HepG2 (cell line): ENCODE data around the gene UBAC1. TPM values are rescaled to one million over a fixed set of nuclear protein-coding genes. Genes with fewer than 3 reads are reported as not detected.

Source experiments
- ATAC-seq: fragments of 200-7000 bp; cut with Tn5 transposase; 3 replicates; pipeline ENCODE4 v1.9.1; 2020; ENCODE audit warnings: mild to moderate bottlenecking, moderate library complexity
- BruUV-seq: library from RNA; stranded (reverse); fragments of 400-500 nt; replicated peaks from 2 replicates; lab custom pipeline; 2021; lab: Mats Ljungman, UMichigan
- CTCF ChIA-PET: fragments of 300-600 bp; formaldehyde crosslinking; extraction: SDS; loops from one replicate; lab custom pipeline; 2021; ENCODE audit warnings: low total read pairs, inconsistent platforms, low intra/inter-chr PET ratio; lab: Yijun Ruan, JAX
- POLR2A ChIA-PET: fragments of 350-600 bp; sonication (Branson Sonifier 250); formaldehyde crosslinking; loops from one replicate; lab custom pipeline; 2020; ENCODE audit warnings: antibody characterized with exemption, inconsistent platforms; lab: Yijun Ruan, JAX
- DNase-seq: peaks from one replicate; pipeline ENCODE4 v3.0.0-alpha.2; 2015; ENCODE audit warnings: low spot score
- FAIRE-seq: peaks from 3 replicates; lab custom pipeline; 2011; peaks lifted over from hg19 to GRCh38; lab: Jason Lieb, UNC
- H2AFZ ChIP-seq: one replicate; pipeline ENCODE4 v1.6.1; 2011; ENCODE audit warnings: low read length, inconsistent platforms
- H3K27ac ChIP-seq: fragments of 300-600 bp; 3 replicates; pipeline ENCODE4 v1.8.0; 2011; ENCODE audit warnings: mixed run types, mild to moderate bottlenecking, mixed read lengths, low read length, inconsistent platforms; ENCODE audit not compliant: insufficient read depth; ENCODE audit errors: extremely low read length
- H3K27me3 ChIP-seq, 2 experiments: fragments of 200-600 bp in 1 of 2; 2 replicates in 1 of 2; 3 replicates in 1 of 2; pipeline versions ENCODE4 v1.6.0 to v1.8.0; 2011; ENCODE audit warnings: low read length in 2 of 2, mild to moderate bottlenecking in 2 of 2, moderate library complexity in 2 of 2, inconsistent platforms in 1 of 2; ENCODE audit not compliant: insufficient read depth in 2 of 2, control insufficient read depth in 1 of 2
- H3K36me3 ChIP-seq, 2 experiments: fragments of 200-600 bp in 1 of 2; replicated peaks in 1 of 2; 2 replicates in 1 of 2; 3 replicates in 1 of 2; pipeline versions ENCODE4 v1.5.1 to v1.8.0; 2011; ENCODE audit warnings: low read length in 2 of 2, inconsistent platforms in 1 of 2; ENCODE audit not compliant: insufficient read depth in 2 of 2, control insufficient read depth in 1 of 2
- H3K4me1 ChIP-seq: 2 replicates; pipeline ENCODE4 v1.5.1; 2012; ENCODE audit warnings: low read length, inconsistent platforms; ENCODE audit not compliant: insufficient read depth
- H3K4me2 ChIP-seq: 2 replicates; pipeline ENCODE4 v1.6.0; 2011; ENCODE audit warnings: low read depth, low read length, inconsistent platforms
- H3K4me3 ChIP-seq, 3 experiments: fragments of 200-600 bp in 1 of 3; sonication (generic), shearing (Covaris generic) in 1 of 3; replicated peaks in 1 of 3; 2 replicates each; pipeline ENCODE4 v1.5.1; 2011 to 2016; ENCODE audit warnings: low read length in 3 of 3, inconsistent platforms in 2 of 3, low read depth in 2 of 3, mild to moderate bottlenecking in 2 of 3, control low read depth in 1 of 3, mixed read lengths in 1 of 3; ENCODE audit not compliant: insufficient read depth in 1 of 3
- H3K79me2 ChIP-seq: one replicate; pipeline ENCODE4 v1.6.1; 2011; ENCODE audit warnings: low read length, inconsistent platforms; ENCODE audit not compliant: insufficient read depth
- H3K9ac ChIP-seq: 2 replicates; pipeline ENCODE4 v1.6.0; 2011; ENCODE audit warnings: mild to moderate bottlenecking, low read depth, low read length, inconsistent platforms; ENCODE audit not compliant: insufficient read depth
- H3K9me3 ChIP-seq: 2 replicates; pipeline ENCODE4 v1.5.1; 2012; ENCODE audit warnings: mild to moderate bottlenecking, low read length
- H4K20me1 ChIP-seq: 2 replicates; pipeline ENCODE4 v1.6.0; 2011; ENCODE audit warnings: inconsistent platforms, mild to moderate bottlenecking, low read length, moderate library complexity; ENCODE audit not compliant: insufficient read depth
- FOXA1 ChIP-seq, 2 experiments: fragments of 450-650 bp in 1 of 2; sonication (generic) in 1 of 2; formaldehyde crosslinking in 1 of 2; IDR thresholded peaks; 2 replicates each; pipeline versions ENCODE4 v1.4.0 to v1.6.1; 2016 to 2020; ENCODE audit warnings: missing genetic modification reagents in 1 of 2
- HOXA7 ChIP-seq: sonication (generic); formaldehyde crosslinking; IDR thresholded peaks from 2 replicates; pipeline ENCODE4 v1.8.1; 2022; ENCODE audit warnings: mild to moderate bottlenecking, missing genetic modification reagents, moderate library complexity
- MZF1 ChIP-seq: sonication (generic); formaldehyde crosslinking; IDR thresholded peaks from 2 replicates; pipeline ENCODE4 v1.8.1; 2023; ENCODE audit warnings: mild to moderate bottlenecking, missing genetic modification reagents, borderline replicate concordance
- RAD51 ChIP-seq: fragments of 450-650 bp; IDR thresholded peaks from 2 replicates; pipeline ENCODE4 v1.6.1; 2016; ENCODE audit warnings: borderline replicate concordance
- RBAK ChIP-seq: sonication (generic); formaldehyde crosslinking; IDR thresholded peaks from 2 replicates; pipeline ENCODE4 v1.5.1; 2020; ENCODE audit warnings: mild to moderate bottlenecking, missing genetic modification reagents
- SP5 ChIP-seq: IDR thresholded peaks from 2 replicates; pipeline ENCODE4 v1.6.1; 2016; ENCODE audit warnings: low read depth, borderline replicate concordance
- TBP ChIP-seq: sonication (generic); formaldehyde crosslinking; IDR thresholded peaks from 2 replicates; pipeline ENCODE4 v1.5.0; 2020; ENCODE audit warnings: missing genetic modification reagents
- TOPORS ChIP-seq: sonication (generic); formaldehyde crosslinking; IDR thresholded peaks from 2 replicates; pipeline ENCODE4 v1.8.0; 2023; ENCODE audit warnings: mild to moderate bottlenecking, missing genetic modification reagents
- ZFP1 ChIP-seq: IDR thresholded peaks from 2 replicates; pipeline ENCODE4 v1.6.1; 2016
- ZNF138 ChIP-seq: sonication (generic); formaldehyde crosslinking; IDR thresholded peaks from 2 replicates; pipeline ENCODE4 v1.5.0; 2020; ENCODE audit warnings: mild to moderate bottlenecking, low read depth, missing genetic modification reagents
- ZNF232 ChIP-seq: sonication (generic); formaldehyde crosslinking; IDR thresholded peaks from 2 replicates; pipeline ENCODE4 v1.4.0; 2020; ENCODE audit warnings: missing genetic modification reagents, borderline replicate concordance
- ZNF713 ChIP-seq: sonication (generic); formaldehyde crosslinking; IDR thresholded peaks from 2 replicates; pipeline ENCODE4 v1.4.0; 2020; ENCODE audit warnings: mild to moderate bottlenecking, missing genetic modification reagents
- ZNF775 ChIP-seq: sonication (generic); formaldehyde crosslinking; IDR thresholded peaks from 2 replicates; pipeline ENCODE4 v1.4.0; 2020; ENCODE audit warnings: missing genetic modification reagents, mild to moderate bottlenecking, moderate library complexity, borderline replicate concordance
- ZSCAN22 ChIP-seq: sonication (generic); formaldehyde crosslinking; IDR thresholded peaks from 2 replicates; pipeline ENCODE4 v1.4.0; 2020; ENCODE audit warnings: mild to moderate bottlenecking, missing genetic modification reagents
- WGBS: methylation state at CpG from one replicate; pipeline ENCODE4 v1.1.6; 2017; ENCODE audit warnings: low lambda C conversion rate; 5-methylcytosine and 5-hydroxymethylcytosine counted together
- in situ Hi-C: cut with HindIII; loops from 2 replicates; pipeline ENCODE4 v1.10.0; 2017; ENCODE audit warnings: low pct_unique_long_range_greater_than_20kb; ENCODE audit not compliant: extremely low pct_ligation_motif_present
- intact Hi-C: fragments of 100-400 bp; cut with micrococcal nuclease; formaldehyde crosslinking; loops from one replicate; pipeline ENCODE4 v1.10.0; 2022; ENCODE audit not compliant: unreplicated experiment
- polyA plus RNA-seq, 8 experiments: library from polyadenylated mRNA; depleted of rRNA in 3 of 8; stranded (reverse) in 7 of 8; unstranded in 1 of 8; fragments of >200 nt; fragmentation: Illumina TruSeq in 4 of 8; extraction: Trizol in 4 of 8; gene quantifications; 2 replicates each; pipeline versions ENCODE4 v1.2.1 to v1.2.3, GENCODE V29; 2011 to 2016; ENCODE audit warnings: low read depth in 4 of 8, missing spikeins in 1 of 8, mixed read lengths in 1 of 8; ENCODE audit not compliant: insufficient read depth in 1 of 8
- total RNA-seq, 5 experiments: library from RNA; depleted of rRNA; stranded (reverse); fragments of >200 nt; fragmentation: Illumina TruSeq; extraction: Trizol; gene quantifications; 2 replicates each; pipeline ENCODE4 v1.2.3, GENCODE V29; 2016; ENCODE audit warnings: low read depth in 1 of 5
- TF ChIP-seq, protein P1 (sequence below): sonication (generic); IDR thresholded peaks from 2 replicates; pipeline ENCODE4 v1.6.1; 2016; ENCODE audit warnings: low read depth, borderline replicate concordance
- TF ChIP-seq, protein P2 (sequence below): sonication (generic); formaldehyde crosslinking; IDR thresholded peaks from 2 replicates; pipeline ENCODE4 v1.4.0; 2020; ENCODE audit warnings: missing genetic modification reagents

Gene UBAC1
- total and polyA plus RNA-seq, 2 of the 13 experiments (the other 11 are each of a cell fraction or from before 2014, with no cell fraction given), result 32.2 to 34.1 TPM

DNA sequence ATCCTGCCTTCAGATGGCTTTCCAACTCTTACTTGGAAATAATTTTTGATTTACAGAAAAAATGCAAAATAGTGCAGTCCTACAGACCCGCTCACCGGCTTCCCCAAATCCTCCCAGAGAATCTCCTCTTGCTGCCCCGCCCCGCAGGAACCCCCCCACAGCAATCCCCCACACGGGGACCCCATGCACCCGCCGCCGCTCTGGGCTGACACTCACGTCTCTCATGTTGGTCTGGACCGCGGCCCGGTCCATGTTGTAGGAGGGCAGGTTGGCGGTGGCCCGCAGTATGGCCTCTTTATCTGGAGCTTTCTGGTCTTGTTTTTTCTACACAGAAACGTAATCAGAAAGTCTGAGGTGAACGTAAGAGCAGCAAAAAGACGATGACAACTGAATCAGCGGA is 13.6 kb downstream of the UBAC1 start:
- ChIA-PET CTCF (no interaction called here), POLR2A (no interaction called here)
- H3K27ac ChIP-seq, result no peak overlapping the region
- FAIRE-seq, result no peak
- no peaks in the 10 kb centered on the region for H3K27me3 ChIP-seq
- H3K9me3 ChIP-seq, result no peaks in the 10 kb centered on the region
- no peak overlapping the region for H3K4me3 ChIP-seq
- intact Hi-C loops, result no loop called here
- no peak overlapping the region for H3K9ac ChIP-seq
- in situ Hi-C loops, result no loop called here
- 96% methylated on average over 18 of the region's 18 CpGs for WGBS
- no peak overlapping the region for H2AFZ ChIP-seq
- BruUV-seq, result no TSS peak
- H3K36me3 ChIP-seq, result peaks cover 18 to 62% of the 10 kb centered on the region in 2 experiments
- H3K79me2 ChIP-seq, result no peaks in the 10 kb centered on the region
- TF ChIP-seq, protein P1, sequence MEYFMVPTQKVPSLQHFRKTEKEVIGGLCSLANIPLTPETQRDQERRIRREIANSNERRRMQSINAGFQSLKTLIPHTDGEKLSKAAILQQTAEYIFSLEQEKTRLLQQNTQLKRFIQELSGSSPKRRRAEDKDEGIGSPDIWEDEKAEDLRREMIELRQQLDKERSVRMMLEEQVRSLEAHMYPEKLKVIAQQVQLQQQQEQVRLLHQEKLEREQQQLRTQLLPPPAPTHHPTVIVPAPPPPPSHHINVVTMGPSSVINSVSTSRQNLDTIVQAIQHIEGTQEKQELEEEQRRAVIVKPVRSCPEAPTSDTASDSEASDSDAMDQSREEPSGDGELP, result no peak
- no peak for TF ChIP-seq HOXA7
- no peak for TF ChIP-seq ZNF775 (CRISPR knock-in tag)
- TF ChIP-seq ZFP1 (CRISPR knock-in tag), result no peak
- TF ChIP-seq SP5 (CRISPR knock-in tag), result no peak
- no peak for TF ChIP-seq MZF1
- no peak for TF ChIP-seq ZNF713 (CRISPR knock-in tag)
- no peak for TF ChIP-seq RAD51
- no peak for TF ChIP-seq TOPORS (CRISPR knock-in tag)
- TF ChIP-seq, protein P2, sequence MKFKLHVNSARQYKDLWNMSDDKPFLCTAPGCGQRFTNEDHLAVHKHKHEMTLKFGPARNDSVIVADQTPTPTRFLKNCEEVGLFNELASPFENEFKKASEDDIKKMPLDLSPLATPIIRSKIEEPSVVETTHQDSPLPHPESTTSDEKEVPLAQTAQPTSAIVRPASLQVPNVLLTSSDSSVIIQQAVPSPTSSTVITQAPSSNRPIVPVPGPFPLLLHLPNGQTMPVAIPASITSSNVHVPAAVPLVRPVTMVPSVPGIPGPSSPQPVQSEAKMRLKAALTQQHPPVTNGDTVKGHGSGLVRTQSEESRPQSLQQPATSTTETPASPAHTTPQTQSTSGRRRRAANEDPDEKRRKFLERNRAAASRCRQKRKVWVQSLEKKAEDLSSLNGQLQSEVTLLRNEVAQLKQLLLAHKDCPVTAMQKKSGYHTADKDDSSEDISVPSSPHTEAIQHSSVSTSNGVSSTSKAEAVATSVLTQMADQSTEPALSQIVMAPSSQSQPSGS (CRISPR knock-in tag), result no peak
- TF ChIP-seq ZNF138, result no peak
- TF ChIP-seq RBAK (CRISPR knock-in tag), result no peak
- TF ChIP-seq TBP, result no peak
- TF ChIP-seq FOXA1 (IDR thresholded peaks at IDR 0.05), result no peak
- TF ChIP-seq FOXA1 (CRISPR knock-in tag; IDR thresholded peaks at IDR 0.05), result no peak
- TF ChIP-seq ZNF232 (CRISPR knock-in tag), result no peak
- TF ChIP-seq ZSCAN22, result no peak
- TF ChIP-seq, all 625 proteins: peak for 0
- H4K20me1 ChIP-seq, result no peaks in the 10 kb centered on the region
- no peaks in the 10 kb centered on the region for H3K4me1 ChIP-seq
- H3K4me2 ChIP-seq, result no peak overlapping the region
- ATAC-seq (no peak), DNase-seq (no peak)
